H1 (cell line): ENCODE data around the gene IDH2.

Source experiments
- ATF2 ChIP-seq: IDR thresholded peaks from 2 replicates; pipeline ENCODE4 v1.6.1; 2012; ENCODE audit warnings: low read length, inconsistent platforms
- CTCF ChIP-seq, 3 experiments: IDR thresholded peaks; 1 replicate in 2 of 3; 2 replicates in 1 of 3; pipeline versions ENCODE4 v1.5.1 to v1.6.1; 2011; ENCODE audit warnings: low read length in 3 of 3, mild to moderate bottlenecking in 3 of 3, inconsistent platforms in 2 of 3, low read depth in 1 of 3, moderate library complexity in 1 of 3; ENCODE audit not compliant: insufficient read depth in 1 of 3; ENCODE audit errors: control extremely low read depth in 1 of 3
- POLR2A ChIP-seq, 2 experiments: IDR thresholded peaks; 1 replicate in 1 of 2; 2 replicates in 1 of 2; pipeline ENCODE4 v1.6.1; 2011; ENCODE audit warnings: low read depth in 2 of 2, low read length in 2 of 2, mild to moderate bottlenecking in 2 of 2; ENCODE audit errors: control extremely low read depth in 1 of 2
- POLR2AphosphoS5 ChIP-seq: IDR thresholded peaks from 2 replicates; pipeline ENCODE4 v1.6.1; 2011; ENCODE audit warnings: low read depth, low read length

- TF ChIP-seq ATF2: no peak
- no peak for TF ChIP-seq CTCF (IDR thresholded peaks at IDR 0.05; ENCODE audit: control extremely low read depth in 1 of 3, insufficient read depth in 1 of 3, low read depth in 1 of 3, low read length in 3 of 3)
- no peak for TF ChIP-seq POLR2AphosphoS5
- TF ChIP-seq POLR2A (IDR thresholded peaks at IDR 0.05; ENCODE audit: control extremely low read depth in 1 of 2, low read depth in 2 of 2, low read length in 2 of 2): no peak
Measured at GRCh38 chr15:90040618-90041017, 61.6 kb downstream of the IDH2 start.
